Measurements from ENCODE around the gene PSMD12. TPM values are rescaled to one million over a fixed set of nuclear protein-coding genes. Genes with fewer than 3 reads are reported as not detected.

PSMD12 gene
- polyA plus RNA-seq, 1 donor from 2014 or later, result 24.1 TPM

DNA sequence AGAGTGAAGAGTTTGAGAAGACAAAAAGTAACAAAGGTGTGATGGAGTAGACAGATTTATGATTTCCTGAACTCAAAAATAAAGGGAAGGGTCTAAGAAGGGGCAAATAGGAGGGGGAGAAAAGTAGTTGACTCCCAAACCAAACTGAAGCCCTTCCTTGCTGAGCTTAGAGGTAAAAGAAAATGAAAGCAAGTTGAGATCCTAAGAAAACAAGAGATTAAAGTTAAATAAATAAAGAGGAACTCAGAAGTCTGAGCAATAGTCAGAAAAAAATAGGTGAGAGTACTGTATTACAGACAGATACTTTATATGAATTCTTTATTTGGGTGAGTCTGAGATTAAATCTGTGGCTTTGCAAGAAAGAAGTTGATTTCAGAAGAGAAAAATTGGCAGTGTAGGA lies 3.3 kb upstream of the PSMD12 start:
- H3K27me3 ChIP-seq (ENCODE audit: insufficient read depth, low read depth, low read length), result no peaks in the 10 kb centered on the region
- H3F3A ChIP-seq (ENCODE audit: insufficient read depth, low read length, poor library complexity, severe bottlenecking), result no peaks in the 10 kb centered on the region
- H3K4me3 ChIP-seq (ENCODE audit: low read length), result no peak overlapping the region
- no peaks in the 10 kb centered on the region for H3K9me2 ChIP-seq (ENCODE audit: insufficient read depth, low read length)
- H3K27ac ChIP-seq (ENCODE audit: low read length), result no peak overlapping the region
- no peaks in the 10 kb centered on the region for H3K36me3 ChIP-seq (ENCODE audit: insufficient read depth, low read length)
- TF ChIP-seq, protein P1, sequence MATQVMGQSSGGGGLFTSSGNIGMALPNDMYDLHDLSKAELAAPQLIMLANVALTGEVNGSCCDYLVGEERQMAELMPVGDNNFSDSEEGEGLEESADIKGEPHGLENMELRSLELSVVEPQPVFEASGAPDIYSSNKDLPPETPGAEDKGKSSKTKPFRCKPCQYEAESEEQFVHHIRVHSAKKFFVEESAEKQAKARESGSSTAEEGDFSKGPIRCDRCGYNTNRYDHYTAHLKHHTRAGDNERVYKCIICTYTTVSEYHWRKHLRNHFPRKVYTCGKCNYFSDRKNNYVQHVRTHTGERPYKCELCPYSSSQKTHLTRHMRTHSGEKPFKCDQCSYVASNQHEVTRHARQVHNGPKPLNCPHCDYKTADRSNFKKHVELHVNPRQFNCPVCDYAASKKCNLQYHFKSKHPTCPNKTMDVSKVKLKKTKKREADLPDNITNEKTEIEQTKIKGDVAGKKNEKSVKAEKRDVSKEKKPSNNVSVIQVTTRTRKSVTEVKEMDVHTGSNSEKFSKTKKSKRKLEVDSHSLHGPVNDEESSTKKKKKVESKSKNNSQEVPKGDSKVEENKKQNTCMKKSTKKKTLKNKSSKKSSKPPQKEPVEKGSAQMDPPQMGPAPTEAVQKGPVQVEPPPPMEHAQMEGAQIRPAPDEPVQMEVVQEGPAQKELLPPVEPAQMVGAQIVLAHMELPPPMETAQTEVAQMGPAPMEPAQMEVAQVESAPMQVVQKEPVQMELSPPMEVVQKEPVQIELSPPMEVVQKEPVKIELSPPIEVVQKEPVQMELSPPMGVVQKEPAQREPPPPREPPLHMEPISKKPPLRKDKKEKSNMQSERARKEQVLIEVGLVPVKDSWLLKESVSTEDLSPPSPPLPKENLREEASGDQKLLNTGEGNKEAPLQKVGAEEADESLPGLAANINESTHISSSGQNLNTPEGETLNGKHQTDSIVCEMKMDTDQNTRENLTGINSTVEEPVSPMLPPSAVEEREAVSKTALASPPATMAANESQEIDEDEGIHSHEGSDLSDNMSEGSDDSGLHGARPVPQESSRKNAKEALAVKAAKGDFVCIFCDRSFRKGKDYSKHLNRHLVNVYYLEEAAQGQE (IDR thresholded peaks at IDR 0.05; ENCODE audit: borderline replicate concordance), result no peak
- no peak for TF ChIP-seq RAD21 (conservative IDR thresholded peaks at IDR 0.05)
- no peak for TF ChIP-seq POLR2AphosphoS5 (IDR thresholded peaks at IDR 0.05)
- TF ChIP-seq MXI1 (conservative IDR thresholded peaks at IDR 0.05; ENCODE audit: poor library complexity, severe bottlenecking), result no peak
- TF ChIP-seq, protein P2, sequence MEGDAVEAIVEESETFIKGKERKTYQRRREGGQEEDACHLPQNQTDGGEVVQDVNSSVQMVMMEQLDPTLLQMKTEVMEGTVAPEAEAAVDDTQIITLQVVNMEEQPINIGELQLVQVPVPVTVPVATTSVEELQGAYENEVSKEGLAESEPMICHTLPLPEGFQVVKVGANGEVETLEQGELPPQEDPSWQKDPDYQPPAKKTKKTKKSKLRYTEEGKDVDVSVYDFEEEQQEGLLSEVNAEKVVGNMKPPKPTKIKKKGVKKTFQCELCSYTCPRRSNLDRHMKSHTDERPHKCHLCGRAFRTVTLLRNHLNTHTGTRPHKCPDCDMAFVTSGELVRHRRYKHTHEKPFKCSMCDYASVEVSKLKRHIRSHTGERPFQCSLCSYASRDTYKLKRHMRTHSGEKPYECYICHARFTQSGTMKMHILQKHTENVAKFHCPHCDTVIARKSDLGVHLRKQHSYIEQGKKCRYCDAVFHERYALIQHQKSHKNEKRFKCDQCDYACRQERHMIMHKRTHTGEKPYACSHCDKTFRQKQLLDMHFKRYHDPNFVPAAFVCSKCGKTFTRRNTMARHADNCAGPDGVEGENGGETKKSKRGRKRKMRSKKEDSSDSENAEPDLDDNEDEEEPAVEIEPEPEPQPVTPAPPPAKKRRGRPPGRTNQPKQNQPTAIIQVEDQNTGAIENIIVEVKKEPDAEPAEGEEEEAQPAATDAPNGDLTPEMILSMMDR (IDR thresholded peaks at IDR 0.05; ENCODE audit: poor library complexity, severe bottlenecking), result no peak
- TF ChIP-seq SMC3 (conservative IDR thresholded peaks at IDR 0.05; ENCODE audit: poor library complexity), result no peak
- TF ChIP-seq EZH2 (IDR thresholded peaks at IDR 0.05; ENCODE audit: borderline replicate concordance, insufficient read depth, low read length, poor library complexity, severe bottlenecking), result no peak
- no peak for TF ChIP-seq EP300 (conservative IDR thresholded peaks at IDR 0.05; ENCODE audit: poor library complexity, severe bottlenecking)
- no peak for TF ChIP-seq TAF1 (IDR thresholded peaks at IDR 0.05; ENCODE audit: low read depth)
- H4K20me1 ChIP-seq (ENCODE audit: insufficient read depth), result no peaks in the 10 kb centered on the region
- peaks cover 22% of the 10 kb centered on the region for H3K79me2 ChIP-seq (replicated peaks; ENCODE audit: insufficient read depth, low read length)
- no peaks in the 10 kb centered on the region for H3K9me3 ChIP-seq (ENCODE audit: low read length)
- H3K4me2 ChIP-seq (ENCODE audit: low read length), result no peak overlapping the region
- H2AFZ ChIP-seq (ENCODE audit: low read depth, low read length), result no peak overlapping the region
- H3K9ac ChIP-seq (ENCODE audit: low read length), result no peak overlapping the region

DNA sequence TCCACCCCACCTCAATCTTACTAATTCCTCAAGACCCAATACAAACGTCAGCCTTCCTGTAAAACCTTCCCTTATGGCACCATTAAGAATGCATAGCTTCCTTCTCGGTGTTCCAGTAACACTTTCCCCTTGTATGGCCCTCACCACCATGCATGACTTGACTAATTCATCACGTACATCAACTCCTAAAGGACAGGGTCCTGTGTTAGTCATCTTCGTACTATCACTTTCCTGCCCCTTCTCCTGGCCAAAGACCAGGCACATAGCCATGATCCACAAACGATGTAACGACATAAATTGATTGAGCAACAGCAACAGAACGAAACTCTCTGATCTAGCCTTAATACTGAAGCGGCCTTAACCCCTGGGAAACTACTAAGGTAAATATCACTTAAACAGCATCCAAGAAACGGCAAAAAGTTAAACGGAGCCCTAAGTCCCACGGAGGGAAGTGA lies 612 bp downstream of the PSMD12 start:
- Histone ChIP-seq H3K4me3 (ENCODE audit: low read length) (peak overlapping the region; percentile 100), H3K9me2 (ENCODE audit: insufficient read depth, low read length) (no peaks in the 10 kb centered on the region), H3F3A (ENCODE audit: insufficient read depth, low read length, poor library complexity, severe bottlenecking) (no peaks in the 10 kb centered on the region), H3K9me3 (ENCODE audit: low read length) (no peaks in the 10 kb centered on the region), H4K20me1 (ENCODE audit: insufficient read depth) (no peaks in the 10 kb centered on the region), H3K27ac (ENCODE audit: low read length) (peak overlapping the region; percentile 77), H3K79me2 (replicated peaks; ENCODE audit: insufficient read depth, low read length) (peaks cover 51% of the 10 kb centered on the region), H2AFZ (ENCODE audit: low read depth, low read length) (peak overlapping the region; percentile 99), H3K27me3 (ENCODE audit: insufficient read depth, low read depth, low read length) (no peaks in the 10 kb centered on the region), H3K9ac (ENCODE audit: low read length) (peak overlapping the region; percentile 95), H3K4me2 (ENCODE audit: low read length) (peak overlapping the region; percentile 95), H3K36me3 (ENCODE audit: insufficient read depth, low read length) (no peaks in the 10 kb centered on the region)
- TF ChIP-seq, protein P2 (IDR thresholded peaks at IDR 0.05; ENCODE audit: poor library complexity, severe bottlenecking), result no peak
- TF ChIP-seq MXI1 (conservative IDR thresholded peaks at IDR 0.05; ENCODE audit: poor library complexity, severe bottlenecking) (no peak), POLR2AphosphoS5 (IDR thresholded peaks at IDR 0.05) (no peak), TAF1 (IDR thresholded peaks at IDR 0.05; ENCODE audit: low read depth) (no peak), RAD21 (conservative IDR thresholded peaks at IDR 0.05) (no peak), EP300 (conservative IDR thresholded peaks at IDR 0.05; ENCODE audit: poor library complexity, severe bottlenecking) (no peak), SMC3 (conservative IDR thresholded peaks at IDR 0.05; ENCODE audit: poor library complexity) (no peak), EZH2 (IDR thresholded peaks at IDR 0.05; ENCODE audit: borderline replicate concordance, insufficient read depth, low read length, poor library complexity, severe bottlenecking) (no peak)
- TF ChIP-seq, protein P1 (IDR thresholded peaks at IDR 0.05; ENCODE audit: borderline replicate concordance), result no peak

Measured in neural cell (in vitro differentiated cells).